ENCODE measurements around the gene PDE11A. TPM values are rescaled to one million over a fixed set of nuclear protein-coding genes. Genes with fewer than 3 reads are reported as not detected.

PDE11A gene
- polyA plus RNA-seq, 1 experiment = 0.53 TPM

DNA sequence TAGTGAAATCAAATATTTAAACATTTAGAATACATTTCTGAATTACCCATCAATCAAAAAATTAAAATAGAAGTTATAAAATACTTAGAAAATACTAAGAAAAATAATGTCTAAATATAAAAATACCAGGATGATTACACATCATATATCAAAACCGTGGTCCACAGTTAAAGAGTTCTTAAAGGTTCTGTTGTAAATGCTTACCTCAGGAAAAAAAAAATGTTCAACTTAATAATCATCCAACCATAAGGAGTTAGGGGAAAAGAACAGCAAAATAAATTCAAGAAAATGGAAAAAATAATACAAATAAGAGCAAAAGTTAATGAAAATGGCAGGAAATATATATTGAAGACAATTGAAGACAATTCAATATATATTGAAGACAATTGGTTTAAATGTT lies 43.2 kb downstream of the PDE11A start:
- DNase-seq (ENCODE audit: low read depth) = no peak
- ChIA-PET POLR2A (no interaction called here), CTCF (no interaction called here)
- Histone ChIP-seq H3K36me3 (ENCODE audit: control insufficient read depth, insufficient read depth, low read length) (no peaks in the 10 kb centered on the region), H3K27me3 (ENCODE audit: control insufficient read depth, insufficient read depth, low read length) (no peaks in the 10 kb centered on the region), H3K4me3 (ENCODE audit: low read depth, low read length) (no peak overlapping the region)
- TF ChIP-seq, protein P1, sequence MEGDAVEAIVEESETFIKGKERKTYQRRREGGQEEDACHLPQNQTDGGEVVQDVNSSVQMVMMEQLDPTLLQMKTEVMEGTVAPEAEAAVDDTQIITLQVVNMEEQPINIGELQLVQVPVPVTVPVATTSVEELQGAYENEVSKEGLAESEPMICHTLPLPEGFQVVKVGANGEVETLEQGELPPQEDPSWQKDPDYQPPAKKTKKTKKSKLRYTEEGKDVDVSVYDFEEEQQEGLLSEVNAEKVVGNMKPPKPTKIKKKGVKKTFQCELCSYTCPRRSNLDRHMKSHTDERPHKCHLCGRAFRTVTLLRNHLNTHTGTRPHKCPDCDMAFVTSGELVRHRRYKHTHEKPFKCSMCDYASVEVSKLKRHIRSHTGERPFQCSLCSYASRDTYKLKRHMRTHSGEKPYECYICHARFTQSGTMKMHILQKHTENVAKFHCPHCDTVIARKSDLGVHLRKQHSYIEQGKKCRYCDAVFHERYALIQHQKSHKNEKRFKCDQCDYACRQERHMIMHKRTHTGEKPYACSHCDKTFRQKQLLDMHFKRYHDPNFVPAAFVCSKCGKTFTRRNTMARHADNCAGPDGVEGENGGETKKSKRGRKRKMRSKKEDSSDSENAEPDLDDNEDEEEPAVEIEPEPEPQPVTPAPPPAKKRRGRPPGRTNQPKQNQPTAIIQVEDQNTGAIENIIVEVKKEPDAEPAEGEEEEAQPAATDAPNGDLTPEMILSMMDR (IDR thresholded peaks at IDR 0.05; ENCODE audit: insufficient read depth, low read depth, low read length) = no peak

DNA sequence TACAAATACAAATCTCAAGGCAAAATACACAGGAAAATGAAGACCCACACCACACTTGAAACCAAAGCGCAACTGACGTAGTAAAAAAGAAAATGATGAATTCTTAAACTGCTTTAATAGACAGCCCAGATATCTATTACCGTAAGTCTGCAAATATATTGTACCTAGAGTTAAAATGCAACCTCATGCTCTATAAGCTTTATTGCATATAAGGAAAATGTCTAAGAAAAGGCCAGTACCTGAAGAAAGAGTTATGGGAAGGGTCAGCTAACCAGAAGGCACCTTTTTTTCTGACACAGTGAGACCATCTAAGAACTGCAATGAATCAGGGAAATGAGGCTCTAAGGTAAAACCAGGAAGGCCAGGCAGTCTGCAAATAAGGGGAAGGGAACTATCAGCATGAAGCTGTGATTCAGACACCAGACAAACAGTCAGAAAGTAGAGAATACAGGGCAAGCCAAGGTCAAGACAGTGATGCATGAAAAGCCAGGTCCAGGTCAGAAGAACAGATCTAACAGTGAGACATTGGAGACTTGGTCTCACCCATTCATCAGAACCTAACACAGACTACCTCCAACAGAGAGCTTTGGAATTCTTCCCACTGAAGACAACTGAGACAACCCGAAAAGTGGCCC lies 46.9 kb downstream of the PDE11A start:
- Histone ChIP-seq H3K4me3 (ENCODE audit: low read depth, low read length) (no peak overlapping the region), H3K36me3 (ENCODE audit: control insufficient read depth, insufficient read depth, low read length) (no peaks in the 10 kb centered on the region), H3K27me3 (ENCODE audit: control insufficient read depth, insufficient read depth, low read length) (no peaks in the 10 kb centered on the region)
- TF ChIP-seq, protein P1 (IDR thresholded peaks at IDR 0.05; ENCODE audit: insufficient read depth, low read depth, low read length) = no peak
- DNase-seq (ENCODE audit: low read depth) = no peak
- CTCF ChIA-PET = no interaction called here
- POLR2A ChIA-PET = interaction anchor here (0.5 kb wide), 1 partner anchor 65 kb away, joined by 4 read pairs; no protein-coding TSS in a partner anchor

DNA sequence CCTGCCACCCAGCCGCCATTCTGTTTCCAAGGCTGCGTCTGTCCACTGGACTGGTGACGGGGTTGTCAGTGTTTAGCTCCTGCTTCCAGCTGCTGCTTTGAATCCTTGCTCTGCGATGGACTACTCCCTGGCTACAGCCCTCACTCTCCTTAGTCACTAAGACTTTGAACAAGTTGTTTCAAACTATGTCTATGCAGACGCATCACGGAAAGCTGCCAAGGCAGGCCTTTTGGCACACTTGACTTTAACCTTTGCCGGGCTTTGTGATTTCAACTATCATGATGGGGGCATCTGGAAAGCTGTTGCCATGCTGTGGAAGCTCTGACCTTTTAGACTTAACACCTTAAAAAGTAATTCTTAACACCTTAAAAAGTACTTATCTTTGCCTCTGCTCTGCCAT lies 54.4 kb downstream of the PDE11A start:
- Histone ChIP-seq H3K36me3 (ENCODE audit: control insufficient read depth, insufficient read depth, low read length) (no peaks in the 10 kb centered on the region), H3K27me3 (ENCODE audit: control insufficient read depth, insufficient read depth, low read length) (no peaks in the 10 kb centered on the region), H3K4me3 (ENCODE audit: low read depth, low read length) (no peak overlapping the region)
- CTCF ChIA-PET = interaction anchor here (0.6 to 1.6 kb wide), 2 partner anchors 9 to 47 kb away, joined by 3 read pairs; no protein-coding TSS in a partner anchor
- TF ChIP-seq, protein P1 (IDR thresholded peaks at IDR 0.05; ENCODE audit: insufficient read depth, low read depth, low read length) = no peak
- DNase-seq (ENCODE audit: low read depth) = no peak
- POLR2A ChIA-PET = interaction anchor here (0.6 kb wide), 1 partner anchor 56 kb away, joined by 5 read pairs; no protein-coding TSS in a partner anchor

DNA sequence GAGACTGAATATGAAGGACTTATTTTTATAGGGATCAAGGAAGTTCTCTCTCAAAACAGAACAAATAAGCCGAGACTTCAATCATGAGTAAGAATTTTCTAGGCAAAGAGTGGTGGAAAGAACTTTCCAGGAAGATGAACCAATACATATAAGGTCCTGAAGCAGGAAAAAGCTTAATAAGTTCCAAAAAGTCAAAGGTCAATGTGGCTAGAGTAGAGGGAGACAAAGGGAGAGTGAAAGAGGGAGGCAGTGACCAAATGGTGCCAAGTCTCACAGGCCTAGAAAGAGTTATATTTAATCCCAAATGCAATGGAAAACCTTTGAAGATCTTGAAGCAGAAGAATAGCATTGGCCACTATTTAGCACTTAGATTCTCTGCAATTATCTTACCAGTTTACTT lies 56.0 kb downstream of the PDE11A start:
- Histone ChIP-seq H3K4me3 (ENCODE audit: low read depth, low read length) (no peak overlapping the region), H3K27me3 (ENCODE audit: control insufficient read depth, insufficient read depth, low read length) (no peaks in the 10 kb centered on the region), H3K36me3 (ENCODE audit: control insufficient read depth, insufficient read depth, low read length) (no peaks in the 10 kb centered on the region)
- TF ChIP-seq, protein P1 (IDR thresholded peaks at IDR 0.05; ENCODE audit: insufficient read depth, low read depth, low read length) = no peak
- POLR2A ChIA-PET = no interaction called here
- DNase-seq (ENCODE audit: low read depth) = no peak
- CTCF ChIA-PET = no interaction called here

DNA sequence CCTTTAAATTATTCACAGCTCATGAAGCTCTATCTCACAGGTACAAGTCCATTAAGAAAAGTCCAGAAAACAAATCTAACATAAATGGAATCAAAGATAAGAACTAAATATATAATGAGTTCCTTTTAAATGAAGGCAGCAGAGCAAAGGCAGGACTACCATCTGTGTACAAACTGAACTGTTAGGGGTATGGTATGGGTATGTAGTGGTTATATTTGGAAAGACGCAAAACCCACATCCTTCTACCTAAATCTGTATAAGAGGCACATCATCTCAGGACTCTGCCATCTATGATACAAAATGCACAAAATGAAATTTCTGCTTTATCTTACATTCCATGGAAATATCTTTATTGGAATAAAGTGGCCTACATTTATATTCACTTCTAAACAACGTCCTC lies 59.9 kb downstream of the PDE11A start:
- Histone ChIP-seq H3K4me3 (ENCODE audit: low read depth, low read length) (no peak overlapping the region), H3K36me3 (ENCODE audit: control insufficient read depth, insufficient read depth, low read length) (no peaks in the 10 kb centered on the region), H3K27me3 (ENCODE audit: control insufficient read depth, insufficient read depth, low read length) (no peaks in the 10 kb centered on the region)
- no peak for DNase-seq (ENCODE audit: low read depth)
- TF ChIP-seq, protein P1 (IDR thresholded peaks at IDR 0.05; ENCODE audit: insufficient read depth, low read depth, low read length) = no peak
- POLR2A ChIA-PET = no interaction called here
- CTCF ChIA-PET = no interaction called here

Measured in BJ (cell line).